PFSK-1 (cell line): ENCODE data around the gene SLC2A1.

Source experiments
- REST ChIP-seq, 2 experiments: IDR thresholded peaks; 2 replicates each; pipeline versions ENCODE4 v1.6.1 to v1.8.0; 2011 to 2012; ENCODE audit warnings: low read depth in 2 of 2, low read length in 2 of 2, control low read depth in 1 of 2, inconsistent platforms in 1 of 2, mild to moderate bottlenecking in 1 of 2, moderate library complexity in 1 of 2; ENCODE audit not compliant: insufficient read depth in 1 of 2
- SIN3A ChIP-seq: IDR thresholded peaks from 2 replicates; pipeline ENCODE4 v1.6.1; 2012; ENCODE audit warnings: mild to moderate bottlenecking, low read length, moderate library complexity, borderline replicate concordance; ENCODE audit not compliant: insufficient read depth
- TAF1 ChIP-seq: IDR thresholded peaks from 2 replicates; pipeline ENCODE4 v1.6.1; 2012; ENCODE audit warnings: low read length, control low read depth, borderline replicate concordance; ENCODE audit not compliant: insufficient read depth

- TF ChIP-seq TAF1 (no peak), REST (IDR thresholded peaks at IDR 0.05; ENCODE audit: insufficient read depth in 1 of 2, low read depth in 2 of 2, low read length in 2 of 2) (no peak), SIN3A (no peak)
These were observed 35.1 kb downstream of the SLC2A1 start for GRCh38 chr1:42923367-42924081.
